Panc1 (cell line): ENCODE data around the gene SDK1. TPM values are rescaled to one million over a fixed set of nuclear protein-coding genes. Genes with fewer than 3 reads are reported as not detected.

Experiments
- ATAC-seq: fragments of 200-7000 bp; cut with Tn5 transposase; 2 replicates; pipeline ENCODE4 v1.9.1; 2020; ENCODE audit warnings: mild to moderate bottlenecking, moderate library complexity
- BruUV-seq: library from RNA; stranded (reverse); fragments of 400-500 nt; replicated peaks from 2 replicates; lab custom pipeline; 2021; lab: Mats Ljungman, UMichigan
- CTCF ChIA-PET: fragments of 300-600 bp; sonication (Branson Sonifier 250); formaldehyde crosslinking; loops from one replicate; lab custom pipeline; 2022; ENCODE audit warnings: antibody characterized with exemption; lab: Charles Lee
- POLR2A ChIA-PET: fragments of 300-600 bp; sonication (Branson Sonifier 250); formaldehyde crosslinking; loops from one replicate; lab custom pipeline; 2022; ENCODE audit warnings: antibody characterized with exemption; lab: Charles Lee
- DNase-seq: peaks from one replicate; pipeline ENCODE4 v3.0.0-alpha.2; 2010; ENCODE audit warnings: low read depth, low spot score
- H3K27ac ChIP-seq: 2 replicates; pipeline ENCODE4 v1.5.1; 2011; ENCODE audit warnings: mild to moderate bottlenecking, low read length, inconsistent platforms
- H3K27me3 ChIP-seq: fragments of 200-500 bp; sonication (Bioruptor generic); 2 replicates; pipeline ENCODE4 v1.6.0; 2014; ENCODE audit warnings: low read length, inconsistent platforms; ENCODE audit not compliant: control insufficient read depth, insufficient read depth
- H3K36me3 ChIP-seq: fragments of 200-500 bp; sonication (Bioruptor generic); 2 replicates; pipeline ENCODE4 v1.5.1; 2014; ENCODE audit warnings: inconsistent platforms, mild to moderate bottlenecking, low read length, moderate library complexity; ENCODE audit not compliant: control insufficient read depth, insufficient read depth
- H3K4me1 ChIP-seq: 2 replicates; pipeline ENCODE4 v1.5.1; 2011; ENCODE audit warnings: inconsistent platforms, mild to moderate bottlenecking, low read length, moderate library complexity; ENCODE audit not compliant: control insufficient read depth, insufficient read depth
- H3K4me3 ChIP-seq, 2 experiments: 2 replicates each; pipeline ENCODE4 v1.5.1; 2011 to 2012; ENCODE audit warnings: low read depth in 2 of 2, low read length in 2 of 2, mild to moderate bottlenecking in 2 of 2, inconsistent platforms in 1 of 2, moderate library complexity in 1 of 2
- H3K9me3 ChIP-seq: fragments of 200-500 bp; sonication (Bioruptor generic); 2 replicates; pipeline ENCODE4 v1.5.1; 2014; ENCODE audit warnings: low read depth, mild to moderate bottlenecking, inconsistent platforms, low read length, moderate library complexity; ENCODE audit not compliant: control insufficient read depth, insufficient read depth
- CTCF ChIP-seq: fragments of 450-650 bp; IDR thresholded peaks from 2 replicates; pipeline ENCODE4 v1.5.1; 2017; ENCODE audit warnings: mild to moderate bottlenecking
- POLR2AphosphoS5 ChIP-seq: IDR thresholded peaks from 2 replicates; pipeline ENCODE4 v1.6.1; 2012; ENCODE audit warnings: mild to moderate bottlenecking, low read depth, low read length, moderate library complexity
- REST ChIP-seq, 2 experiments: IDR thresholded peaks; 2 replicates each; pipeline ENCODE4 v1.6.1; 2011 to 2012; ENCODE audit warnings: low read depth in 2 of 2, control low read depth in 1 of 2, low read length in 1 of 2, mild to moderate bottlenecking in 1 of 2, moderate library complexity in 1 of 2; ENCODE audit not compliant: insufficient read depth in 1 of 2
- SIN3A ChIP-seq: IDR thresholded peaks from 2 replicates; pipeline ENCODE4 v1.6.1; 2012; ENCODE audit warnings: low read depth, mild to moderate bottlenecking, low read length, moderate library complexity, borderline replicate concordance; ENCODE audit not compliant: insufficient read depth
- TCF7L2 ChIP-seq: IDR thresholded peaks from 2 replicates; pipeline ENCODE4 v1.6.1; 2011; ENCODE audit warnings: mild to moderate bottlenecking, low read depth, low read length, inconsistent platforms
- in situ Hi-C: cut with HindIII; loops from 2 replicates; pipeline ENCODE4 v1.10.0; 2016; ENCODE audit warnings: low sequenced_read_pairs, low pct_unique_long_range_greater_than_20kb
- intact Hi-C: fragments of 100-400 bp; cut with micrococcal nuclease; formaldehyde crosslinking; loops from one replicate; pipeline ENCODE4 v1.10.0; 2022; ENCODE audit not compliant: unreplicated experiment
- total RNA-seq: library from RNA; stranded (reverse); gene quantifications from one replicate; pipeline ENCODE4 v1.2.1, GENCODE V29; 2021; ENCODE audit not compliant: unreplicated experiment

Gene SDK1
- total RNA-seq, 1 experiment from 2014 or later = 47.4 TPM

GRCh38 chr7:3795141-3795540 lies 494.1 kb downstream of the SDK1 start:
- ATAC-seq (no peak), DNase-seq (no peak)
- Histone ChIP-seq H3K9me3 (no peaks in the 10 kb centered on the region), H3K27ac (no peak overlapping the region), H3K4me1 (no peaks in the 10 kb centered on the region; the same call in 1 of the 2 replicates), H3K36me3 (no peaks in the 10 kb centered on the region), H3K4me3 (no peak overlapping the region), H3K27me3 (no peaks in the 10 kb centered on the region)
- POLR2A ChIA-PET = no interaction called here
- intact Hi-C loops (no loop called here), in situ Hi-C loops (no loop called here)
- no TSS peak for BruUV-seq
- CTCF ChIA-PET = interaction anchor here (0.6 kb wide), 1 partner anchor 708 kb away, joined by 5 read pairs; no protein-coding TSS in a partner anchor
- TF ChIP-seq POLR2AphosphoS5 (no peak), SIN3A (no peak), REST (IDR thresholded peaks at IDR 0.05; ENCODE audit: insufficient read depth in 1 of 2, low read depth in 2 of 2, low read length in 1 of 2) (no peak), CTCF (no peak), TCF7L2 (no peak)

GRCh38 chr7:3795781-3796180 lies 494.7 kb downstream of the SDK1 start:
- Histone ChIP-seq H3K27ac (peak overlapping the region; percentile 18; the same call in 1 of the 2 replicates), H3K36me3 (no peaks in the 10 kb centered on the region), H3K9me3 (no peaks in the 10 kb centered on the region), H3K27me3 (no peaks in the 10 kb centered on the region), H3K4me3 (no peak overlapping the region), H3K4me1 (no peaks in the 10 kb centered on the region; the same call in 1 of the 2 replicates)
- ChIA-PET CTCF (no interaction called here), POLR2A (no interaction called here)
- no peak for ATAC-seq
- TF ChIP-seq POLR2AphosphoS5 (no peak), TCF7L2 (no peak), SIN3A (no peak), CTCF (no peak), REST (IDR thresholded peaks at IDR 0.05; ENCODE audit: insufficient read depth in 1 of 2, low read depth in 2 of 2, low read length in 1 of 2) (no peak)
- in situ Hi-C loops (no loop called here), intact Hi-C loops (no loop called here)
- DNase-seq = no peak
- BruUV-seq = no TSS peak
